A673 (cell line): Measurements from ENCODE around the gene SHANK1.

Source experiments
- EZH2 ChIP-seq: fragments of 200-600 bp; sonication (generic); IDR thresholded peaks from 2 replicates; pipeline ENCODE4 v1.6.1; 2017; ENCODE audit warnings: borderline replicate concordance, low read depth, mild to moderate bottlenecking, mixed read lengths, antibody characterized with exemption, low read length; ENCODE audit not compliant: poor library complexity, severe bottlenecking
- TF ChIP-seq, protein P1 (sequence below): fragments of 300-800, 200-600 bp; sonication (generic); conservative IDR thresholded peaks from 2 replicates; pipeline ENCODE4 v1.5.1; 2017; ENCODE audit warnings: low read depth, mild to moderate bottlenecking, antibody characterized with exemption, low read length, moderate library complexity, mixed read lengths

DNA sequence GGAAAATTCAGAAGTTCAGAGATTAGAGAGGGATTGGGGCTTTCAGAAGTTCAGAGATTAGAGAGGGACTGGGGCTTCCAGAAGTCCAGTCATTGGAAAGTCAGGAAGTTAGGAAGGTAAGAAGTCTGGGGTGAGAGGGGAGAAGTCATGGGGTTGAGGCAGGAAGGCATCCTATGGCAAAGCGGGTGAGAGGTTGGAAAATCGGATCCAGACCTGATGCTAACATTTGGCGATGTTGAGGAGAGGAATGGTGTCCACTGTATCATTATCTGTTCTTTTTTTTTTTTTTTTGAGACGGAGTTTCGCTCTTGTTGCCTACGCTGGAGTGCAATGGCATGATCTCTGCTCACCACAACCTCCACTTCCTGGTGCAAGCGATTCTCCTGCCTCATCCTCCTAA lies 91.1 kb downstream of the SHANK1 start:
- TF ChIP-seq, protein P1, sequence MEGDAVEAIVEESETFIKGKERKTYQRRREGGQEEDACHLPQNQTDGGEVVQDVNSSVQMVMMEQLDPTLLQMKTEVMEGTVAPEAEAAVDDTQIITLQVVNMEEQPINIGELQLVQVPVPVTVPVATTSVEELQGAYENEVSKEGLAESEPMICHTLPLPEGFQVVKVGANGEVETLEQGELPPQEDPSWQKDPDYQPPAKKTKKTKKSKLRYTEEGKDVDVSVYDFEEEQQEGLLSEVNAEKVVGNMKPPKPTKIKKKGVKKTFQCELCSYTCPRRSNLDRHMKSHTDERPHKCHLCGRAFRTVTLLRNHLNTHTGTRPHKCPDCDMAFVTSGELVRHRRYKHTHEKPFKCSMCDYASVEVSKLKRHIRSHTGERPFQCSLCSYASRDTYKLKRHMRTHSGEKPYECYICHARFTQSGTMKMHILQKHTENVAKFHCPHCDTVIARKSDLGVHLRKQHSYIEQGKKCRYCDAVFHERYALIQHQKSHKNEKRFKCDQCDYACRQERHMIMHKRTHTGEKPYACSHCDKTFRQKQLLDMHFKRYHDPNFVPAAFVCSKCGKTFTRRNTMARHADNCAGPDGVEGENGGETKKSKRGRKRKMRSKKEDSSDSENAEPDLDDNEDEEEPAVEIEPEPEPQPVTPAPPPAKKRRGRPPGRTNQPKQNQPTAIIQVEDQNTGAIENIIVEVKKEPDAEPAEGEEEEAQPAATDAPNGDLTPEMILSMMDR: no peak
- TF ChIP-seq EZH2: no peak
